Measurements from ENCODE around the gene KCTD20. TPM values are rescaled to one million over a fixed set of nuclear protein-coding genes. Genes with fewer than 3 reads are reported as not detected.
A peak's percentile ranks its signal among the peaks of the same experiment; 100 is the strongest.

Gene KCTD20
- total RNA-seq, 5 donors from 2014 or later (not counting 1 experiment from before 2014, with no cell fraction given), result 29.7 to 39.8 (median 33.3) TPM

GRCh38 chr6:36423101-36423824 is 19.5 kb upstream of the KCTD20 start:
- Histone ChIP-seq H3K4me1 (ENCODE audit: control insufficient read depth in 1 of 2, extremely low read depth in 1 of 2, insufficient read depth in 2 of 2, low read length in 2 of 2) (peaks cover 4 to 13% of the 10 kb centered on the region in 2 experiments), H3K4me3 (ENCODE audit: control insufficient read depth in 1 of 2, extremely low read depth in 1 of 2, low read length in 1 of 2) (peak overlapping the region; percentile 81 to 92), H3K27ac (ENCODE audit: low read length) (peak overlapping the region; percentile 78), H3K36me3 (ENCODE audit: control insufficient read depth in 2 of 2, extremely low read depth in 1 of 2, insufficient read depth in 1 of 2, low read length in 1 of 2) (no peaks in the 10 kb centered on the region), H3K27me3 (replicated peaks in 1 of 2; ENCODE audit: control insufficient read depth in 2 of 2, extremely low read depth in 1 of 2, insufficient read depth in 2 of 2, low read length in 1 of 2) (peaks cover 0 to 3% of the 10 kb centered on the region in 2 experiments), H3K9me3 (no peaks in the 10 kb centered on the region)
- peak; percentile 96 to 99 (median 98) for ATAC-seq (replicated peaks in 1 of 4)
- under 1% methylated on average over 42 of the region's 51 CpGs for WGBS (ENCODE audit: insufficient coverage)
- Mint-ChIP-seq H3K27ac (peak overlapping the region; percentile 96 to 97), H3K36me3 (no peaks in the 10 kb centered on the region), H3K27me3 (no peaks in the 10 kb centered on the region), H3K4me1 (peaks cover 16 to 18% (median 17%) of the 10 kb centered on the region in 3 donors), H3K4me3 (peak overlapping the region; percentile 92 to 94 (median 93)), H3K9me3 (no peaks in the 10 kb centered on the region)
- peak; percentile 94 to 100 (median 98) for DNase-seq
- ChIA-PET POLR2A (interaction anchor here in 1 of 2 donors (0.5 to 1.2 kb wide), 5 partner anchors 18 to 172 kb away, joined by 3 to 6 read pairs (median 4); partner anchors contain the start of gene KCTD20), CTCF (interaction anchor here in 1 of 2 donors (0.5 to 1.8 kb wide), 15 partner anchors 11 to 336 kb away, joined by 3 to 11 read pairs (median 4); partner anchors contain the start of gene KCTD20)

GRCh38 chr6:36426622-36427021 is 16.2 kb upstream of the KCTD20 start:
- Mint-ChIP-seq H3K9me3 (no peaks in the 10 kb centered on the region), H3K27ac (no peak overlapping the region), H3K4me1 (peaks cover 16 to 18% (median 17%) of the 10 kb centered on the region in 3 donors), H3K4me3 (no peak overlapping the region), H3K36me3 (no peaks in the 10 kb centered on the region), H3K27me3 (no peaks in the 10 kb centered on the region)
- Histone ChIP-seq H3K36me3 (ENCODE audit: control insufficient read depth in 2 of 2, extremely low read depth in 1 of 2, insufficient read depth in 1 of 2, low read length in 1 of 2) (no peaks in the 10 kb centered on the region), H3K27me3 (replicated peaks in 1 of 2; ENCODE audit: control insufficient read depth in 2 of 2, extremely low read depth in 1 of 2, insufficient read depth in 2 of 2, low read length in 1 of 2) (peaks cover 0 to 3% of the 10 kb centered on the region in 2 experiments), H3K27ac (ENCODE audit: low read length) (no peak overlapping the region), H3K4me1 (ENCODE audit: control insufficient read depth in 1 of 2, extremely low read depth in 1 of 2, insufficient read depth in 2 of 2, low read length in 2 of 2) (peaks cover 4 to 13% of the 10 kb centered on the region in 2 experiments), H3K4me3 (ENCODE audit: control insufficient read depth in 1 of 2, extremely low read depth in 1 of 2, low read length in 1 of 2) (no peak overlapping the region), H3K9me3 (no peaks in the 10 kb centered on the region)
- ATAC-seq (replicated peaks in 1 of 4), result no peak
- ChIA-PET CTCF (no interaction called here), POLR2A (no interaction called here)
- no peak for DNase-seq
- WGBS (ENCODE audit: insufficient coverage), result no CpG with 5 or more reads among the region's 3 CpGs

GRCh38 chr6:36428911-36429310 is 13.9 kb upstream of the KCTD20 start:
- H3K27me3 Mint-ChIP-seq, result no peaks in the 10 kb centered on the region
- no peaks in the 10 kb centered on the region for H3K36me3 Mint-ChIP-seq
- peak in 1 of 4 experiments; percentile 50 for ATAC-seq (replicated peaks in 1 of 4)
- no CpG with 5 or more reads among the region's 4 CpGs for WGBS (ENCODE audit: insufficient coverage)
- peaks cover 3 to 4% (median 3%) of the 10 kb centered on the region in 3 donors for H3K4me1 Mint-ChIP-seq
- no peaks in the 10 kb centered on the region for H3K9me3 Mint-ChIP-seq
- no peak overlapping the region for H3K4me3 Mint-ChIP-seq
- H3K27ac Mint-ChIP-seq, result no peak overlapping the region
- no peak for DNase-seq
- POLR2A ChIA-PET, result interaction anchor here in 1 of 2 donors (0.5 kb wide), 1 partner anchor 316 kb away, joined by 9 read pairs; no protein-coding TSS in a partner anchor
- peaks cover under 1 to 2% of the 10 kb centered on the region in 2 experiments for H3K4me1 ChIP-seq (ENCODE audit: control insufficient read depth in 1 of 2, extremely low read depth in 1 of 2, insufficient read depth in 2 of 2, low read length in 2 of 2)
- CTCF ChIA-PET, result interaction anchor here in 1 of 2 donors (0.7 to 1.4 kb wide), 2 partner anchors 150 to 1599 kb away, joined by 4 read pairs; no protein-coding TSS in a partner anchor
- no peak overlapping the region for H3K4me3 ChIP-seq (ENCODE audit: control insufficient read depth in 1 of 2, extremely low read depth in 1 of 2, low read length in 1 of 2)
- no peaks in the 10 kb centered on the region for H3K36me3 ChIP-seq (ENCODE audit: control insufficient read depth in 2 of 2, extremely low read depth in 1 of 2, insufficient read depth in 1 of 2, low read length in 1 of 2)
- H3K27ac ChIP-seq (ENCODE audit: low read length), result no peak overlapping the region
- H3K9me3 ChIP-seq, result no peaks in the 10 kb centered on the region
- peaks cover 0 to 3% of the 10 kb centered on the region in 2 experiments for H3K27me3 ChIP-seq (replicated peaks in 1 of 2; ENCODE audit: control insufficient read depth in 2 of 2, extremely low read depth in 1 of 2, insufficient read depth in 2 of 2, low read length in 1 of 2)

- no peak overlapping the region for H3K4me3 Mint-ChIP-seq
- ATAC-seq (replicated peaks in 1 of 4) (no peak), DNase-seq (no peak)
- no CpG with 5 or more reads among the region's 2 CpGs for WGBS (ENCODE audit: insufficient coverage)
- no peaks in the 10 kb centered on the region for H3K27me3 Mint-ChIP-seq
- Histone ChIP-seq H3K9me3 (no peaks in the 10 kb centered on the region), H3K27ac (ENCODE audit: low read length) (no peak overlapping the region), H3K27me3 (replicated peaks in 1 of 2; ENCODE audit: control insufficient read depth in 2 of 2, extremely low read depth in 1 of 2, insufficient read depth in 2 of 2, low read length in 1 of 2) (peaks cover 0 to 3% of the 10 kb centered on the region in 2 experiments), H3K36me3 (ENCODE audit: control insufficient read depth in 2 of 2, extremely low read depth in 1 of 2, insufficient read depth in 1 of 2, low read length in 1 of 2) (no peaks in the 10 kb centered on the region), H3K4me1 (ENCODE audit: control insufficient read depth in 1 of 2, extremely low read depth in 1 of 2, insufficient read depth in 2 of 2, low read length in 2 of 2) (no peaks in the 10 kb centered on the region), H3K4me3 (ENCODE audit: control insufficient read depth in 1 of 2, extremely low read depth in 1 of 2, low read length in 1 of 2) (no peak overlapping the region)
- no peaks in the 10 kb centered on the region for H3K9me3 Mint-ChIP-seq
- ChIA-PET POLR2A (interaction anchor here (0.5 to 0.6 kb wide), 2 partner anchors 277 to 401 kb away, joined by 3 to 4 read pairs; no protein-coding TSS in a partner anchor), CTCF (no interaction called here)
- H3K4me1 Mint-ChIP-seq, result no peaks in the 10 kb centered on the region
- no peaks in the 10 kb centered on the region for H3K36me3 Mint-ChIP-seq
- no peak overlapping the region for H3K27ac Mint-ChIP-seq
Measured at GRCh38 chr6:36430351-36430750, 12.4 kb upstream of the KCTD20 start.

DNA sequence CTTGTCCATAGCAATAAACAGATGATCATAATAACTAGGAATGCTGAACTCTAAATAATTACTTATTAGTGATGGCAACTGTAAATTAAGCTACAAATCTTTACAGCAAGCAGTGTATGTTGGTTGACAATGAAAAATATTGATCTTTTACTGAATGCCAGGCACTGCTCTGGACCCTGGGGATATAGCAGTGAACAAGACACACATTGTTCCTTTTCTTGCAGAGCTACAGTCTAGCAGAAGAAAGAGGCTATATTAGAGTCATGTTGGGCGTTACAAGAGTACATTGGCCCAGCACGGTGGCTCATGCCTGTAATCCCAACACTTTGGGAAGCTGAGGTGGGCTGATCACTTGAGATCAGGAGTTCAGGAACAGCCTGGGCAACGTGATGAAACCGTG is 11.6 kb upstream of the KCTD20 start:
- Mint-ChIP-seq H3K4me1 (no peaks in the 10 kb centered on the region), H3K27ac (no peak overlapping the region)
- CTCF ChIA-PET, result interaction anchor here in 1 of 2 donors (0.6 kb wide), 1 partner anchor 75 kb away, joined by 3 read pairs; no protein-coding TSS in a partner anchor

DNA sequence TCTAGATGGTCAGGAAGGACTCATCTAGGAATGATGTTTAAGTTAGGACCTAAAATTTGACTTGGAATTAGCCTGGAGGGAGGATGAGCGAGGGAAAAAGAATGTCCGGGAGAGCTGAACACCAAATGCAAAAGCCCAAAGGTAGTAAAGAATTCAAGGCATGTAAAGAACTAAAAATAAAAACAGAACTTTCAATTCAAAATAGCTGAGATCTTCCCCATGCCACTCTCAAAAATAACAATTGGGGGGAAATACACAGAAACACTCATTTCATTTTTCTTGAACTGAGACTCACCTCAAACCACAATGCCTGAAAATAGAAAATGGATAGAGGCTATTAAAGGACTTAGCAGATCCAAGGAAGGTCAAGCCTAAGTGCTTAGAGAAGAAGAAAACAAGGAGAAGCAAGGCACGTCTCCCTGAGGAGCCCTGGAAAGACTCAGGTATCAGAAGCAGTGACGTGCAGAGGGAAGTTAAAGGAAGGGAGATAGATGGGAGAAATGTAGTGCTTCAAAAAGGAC is 10.6 kb upstream of the KCTD20 start:
- H3K36me3 ChIP-seq (ENCODE audit: control insufficient read depth in 2 of 2, extremely low read depth in 1 of 2, insufficient read depth in 1 of 2, low read length in 1 of 2), result no peaks in the 10 kb centered on the region
- no peak overlapping the region for H3K4me3 ChIP-seq (ENCODE audit: control insufficient read depth in 1 of 2, extremely low read depth in 1 of 2, low read length in 1 of 2)
- Mint-ChIP-seq H3K9me3 (no peaks in the 10 kb centered on the region), H3K27me3 (no peaks in the 10 kb centered on the region), H3K27ac (no peak overlapping the region), H3K4me3 (no peak overlapping the region), H3K4me1 (no peaks in the 10 kb centered on the region), H3K36me3 (no peaks in the 10 kb centered on the region)
- POLR2A ChIA-PET, result interaction anchor here in 1 of 2 donors (0.7 kb wide), 1 partner anchor 11 kb away, joined by 4 read pairs; no protein-coding TSS in a partner anchor
- ATAC-seq (replicated peaks in 1 of 4), result no peak
- DNase-seq, result no peak
- no peaks in the 10 kb centered on the region for H3K4me1 ChIP-seq (ENCODE audit: control insufficient read depth in 1 of 2, extremely low read depth in 1 of 2, insufficient read depth in 2 of 2, low read length in 2 of 2)
- CTCF ChIA-PET, result interaction anchor here in 1 of 2 donors (0.6 kb wide), 1 partner anchor 34 kb away, joined by 6 read pairs; no protein-coding TSS in a partner anchor
- no peak overlapping the region for H3K27ac ChIP-seq (ENCODE audit: low read length)
- peaks cover 0 to 3% of the 10 kb centered on the region in 2 experiments for H3K27me3 ChIP-seq (replicated peaks in 1 of 2; ENCODE audit: control insufficient read depth in 2 of 2, extremely low read depth in 1 of 2, insufficient read depth in 2 of 2, low read length in 1 of 2)
- no peaks in the 10 kb centered on the region for H3K9me3 ChIP-seq
- WGBS (ENCODE audit: insufficient coverage), result 92% methylated on average over 1 of the region's 4 CpGs

More for the DNA sequence above, 11.6 kb upstream of the KCTD20 start:
- DNase-seq (no peak), ATAC-seq (replicated peaks in 1 of 4) (no peak)
- 100% methylated on average over 2 of the region's 4 CpGs for WGBS (ENCODE audit: insufficient coverage)
- H3K36me3 Mint-ChIP-seq, result no peaks in the 10 kb centered on the region
- Histone ChIP-seq H3K4me1 (ENCODE audit: control insufficient read depth in 1 of 2, extremely low read depth in 1 of 2, insufficient read depth in 2 of 2, low read length in 2 of 2) (no peaks in the 10 kb centered on the region), H3K27ac (ENCODE audit: low read length) (no peak overlapping the region), H3K27me3 (replicated peaks in 1 of 2; ENCODE audit: control insufficient read depth in 2 of 2, extremely low read depth in 1 of 2, insufficient read depth in 2 of 2, low read length in 1 of 2) (peaks cover 0 to 3% of the 10 kb centered on the region in 2 experiments), H3K4me3 (ENCODE audit: control insufficient read depth in 1 of 2, extremely low read depth in 1 of 2, low read length in 1 of 2) (no peak overlapping the region), H3K36me3 (ENCODE audit: control insufficient read depth in 2 of 2, extremely low read depth in 1 of 2, insufficient read depth in 1 of 2, low read length in 1 of 2) (no peaks in the 10 kb centered on the region), H3K9me3 (no peaks in the 10 kb centered on the region)
- H3K9me3 Mint-ChIP-seq, result no peaks in the 10 kb centered on the region
- no peaks in the 10 kb centered on the region for H3K27me3 Mint-ChIP-seq
- POLR2A ChIA-PET, result no interaction called here
- no peak overlapping the region for H3K4me3 Mint-ChIP-seq
